ENCODE data around the gene CCDC18.
A peak's percentile ranks its signal among the peaks of the same experiment; 100 is the strongest.
"Not testable (repeated sequence)": the region's sequence is repeated elsewhere in the genome, so short reads cannot be mapped to it uniquely, and the experiment has no call there.

Gene CCDC18

DNA sequence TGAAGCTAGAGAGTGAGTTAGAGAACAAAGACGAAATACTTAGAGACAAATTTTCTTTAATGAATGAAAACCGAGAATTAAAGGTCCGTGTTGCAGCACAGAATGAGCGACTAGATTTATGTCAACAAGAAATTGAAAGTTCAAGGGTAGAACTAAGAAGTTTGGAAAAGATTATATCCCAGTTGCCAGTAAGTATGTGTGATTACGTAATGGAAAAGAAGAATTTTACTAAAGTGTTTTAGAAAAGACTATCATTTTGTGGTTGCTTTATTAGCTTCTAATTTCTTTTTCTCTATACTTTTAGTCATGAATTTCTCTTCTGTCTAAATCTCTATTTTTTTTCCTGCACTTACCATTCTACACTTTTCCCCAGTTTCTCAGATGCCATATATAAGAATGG lies 26.7 kb downstream of the CCDC18 start:
- Histone ChIP-seq H3K36me3 (ENCODE audit: control insufficient read depth, low read length) (peaks cover 79% of the 10 kb centered on the region), H3K4me2 (ENCODE audit: low read length) (no peak overlapping the region), H3F3A (ENCODE audit: control insufficient read depth, insufficient read depth) (no peaks in the 10 kb centered on the region), H3K27me3 (ENCODE audit: control insufficient read depth, low read length) (no peaks in the 10 kb centered on the region), H3K4me3 (ENCODE audit: low read length) (no peak overlapping the region), H3K27ac (ENCODE audit: low read depth, low read length) (no peak overlapping the region), H3K4me1 (ENCODE audit: control insufficient read depth, low read length) (no peaks in the 10 kb centered on the region), H3K79me2 (ENCODE audit: control insufficient read depth, low read length) (no peaks in the 10 kb centered on the region), H3K9me2 (replicated peaks; ENCODE audit: control insufficient read depth, low read length) (no peaks in the 10 kb centered on the region), H3K9me3 (ENCODE audit: control insufficient read depth, insufficient read depth, low read length) (no peaks in the 10 kb centered on the region), H4K20me1 (ENCODE audit: control insufficient read depth, insufficient read depth, low read depth, low read length) (no peaks in the 10 kb centered on the region)
- TF ChIP-seq EZH2phosphoT487 (IDR thresholded peaks at IDR 0.05; ENCODE audit: borderline replicate concordance, low read length) = no peak
- TF ChIP-seq, protein P1, sequence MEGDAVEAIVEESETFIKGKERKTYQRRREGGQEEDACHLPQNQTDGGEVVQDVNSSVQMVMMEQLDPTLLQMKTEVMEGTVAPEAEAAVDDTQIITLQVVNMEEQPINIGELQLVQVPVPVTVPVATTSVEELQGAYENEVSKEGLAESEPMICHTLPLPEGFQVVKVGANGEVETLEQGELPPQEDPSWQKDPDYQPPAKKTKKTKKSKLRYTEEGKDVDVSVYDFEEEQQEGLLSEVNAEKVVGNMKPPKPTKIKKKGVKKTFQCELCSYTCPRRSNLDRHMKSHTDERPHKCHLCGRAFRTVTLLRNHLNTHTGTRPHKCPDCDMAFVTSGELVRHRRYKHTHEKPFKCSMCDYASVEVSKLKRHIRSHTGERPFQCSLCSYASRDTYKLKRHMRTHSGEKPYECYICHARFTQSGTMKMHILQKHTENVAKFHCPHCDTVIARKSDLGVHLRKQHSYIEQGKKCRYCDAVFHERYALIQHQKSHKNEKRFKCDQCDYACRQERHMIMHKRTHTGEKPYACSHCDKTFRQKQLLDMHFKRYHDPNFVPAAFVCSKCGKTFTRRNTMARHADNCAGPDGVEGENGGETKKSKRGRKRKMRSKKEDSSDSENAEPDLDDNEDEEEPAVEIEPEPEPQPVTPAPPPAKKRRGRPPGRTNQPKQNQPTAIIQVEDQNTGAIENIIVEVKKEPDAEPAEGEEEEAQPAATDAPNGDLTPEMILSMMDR (IDR thresholded peaks at IDR 0.05; ENCODE audit: low read depth, low read length, poor library complexity, severe bottlenecking) = no peak

GRCh38 chr1:93215322-93215721 lies 34.8 kb downstream of the CCDC18 start:
- Histone ChIP-seq H3K36me3 (ENCODE audit: control insufficient read depth, low read length) (peaks cover 76% of the 10 kb centered on the region), H3K9me3 (ENCODE audit: control insufficient read depth, insufficient read depth, low read length) (no peaks in the 10 kb centered on the region), H3F3A (ENCODE audit: control insufficient read depth, insufficient read depth) (no peaks in the 10 kb centered on the region; the same call in 1 of the 2 replicates), H3K4me2 (ENCODE audit: low read length) (no peak overlapping the region), H4K20me1 (ENCODE audit: control insufficient read depth, insufficient read depth, low read depth, low read length) (no peaks in the 10 kb centered on the region), H3K4me3 (ENCODE audit: low read length) (no peak overlapping the region), H3K4me1 (ENCODE audit: control insufficient read depth, low read length) (peaks cover 17% of the 10 kb centered on the region), H3K79me2 (ENCODE audit: control insufficient read depth, low read length) (no peaks in the 10 kb centered on the region), H3K27ac (ENCODE audit: low read depth, low read length) (no peak overlapping the region), H3K27me3 (ENCODE audit: control insufficient read depth, low read length) (no peaks in the 10 kb centered on the region), H3K9me2 (replicated peaks; ENCODE audit: control insufficient read depth, low read length) (no peaks in the 10 kb centered on the region)
- no peak for TF ChIP-seq EZH2phosphoT487 (IDR thresholded peaks at IDR 0.05; ENCODE audit: borderline replicate concordance, low read length)
- TF ChIP-seq, protein P1 (IDR thresholded peaks at IDR 0.05; ENCODE audit: low read depth, low read length, poor library complexity, severe bottlenecking) = no peak

DNA sequence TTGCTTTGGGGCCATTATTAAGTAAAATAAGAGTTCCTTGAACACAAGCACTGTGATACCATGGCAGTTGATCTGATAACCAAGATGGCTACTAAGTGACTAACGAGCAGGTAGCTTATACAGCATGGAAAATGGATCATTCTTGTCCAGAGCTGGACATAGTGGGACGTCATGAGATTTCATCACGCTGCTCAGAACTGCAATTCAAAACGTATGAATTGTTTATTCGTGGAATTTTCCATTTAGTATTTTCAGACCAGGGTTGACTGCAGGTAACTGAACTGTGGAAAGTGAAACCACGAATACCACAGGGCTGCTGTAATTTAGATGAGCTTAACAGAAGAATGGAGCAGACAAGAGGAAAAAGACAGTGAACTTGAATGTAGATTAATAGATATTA lies 38.9 kb downstream of the CCDC18 start:
- Histone ChIP-seq H3K36me3 (ENCODE audit: control insufficient read depth, low read length) (peaks cover 85% of the 10 kb centered on the region), H3K4me2 (ENCODE audit: low read length) (peak overlapping the region; percentile 7), H3K79me2 (ENCODE audit: control insufficient read depth, low read length) (no peaks in the 10 kb centered on the region)

DNA sequence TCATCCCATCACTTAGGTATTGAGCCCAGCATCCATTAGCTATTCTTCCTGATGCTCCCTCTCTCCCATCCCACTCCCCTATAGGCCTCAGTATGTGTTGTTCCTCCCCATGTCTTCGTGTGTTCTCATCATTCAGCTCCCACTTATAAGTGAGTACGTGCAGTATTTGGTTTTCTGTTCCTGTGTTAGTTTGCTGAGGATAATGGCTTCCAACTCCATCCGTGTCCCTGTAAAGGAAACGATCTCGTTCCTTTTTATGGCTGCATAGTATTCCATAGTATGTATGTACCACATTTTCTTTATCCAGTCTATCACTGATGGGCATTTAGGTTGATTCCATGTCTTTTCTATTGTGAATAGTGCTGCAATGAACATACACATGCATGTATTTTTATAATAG lies 40.2 kb downstream of the CCDC18 start:
- H3K9me3 ChIP-seq (ENCODE audit: control insufficient read depth, insufficient read depth, low read length); H3K27ac ChIP-seq (ENCODE audit: low read depth, low read length); H3F3A ChIP-seq (ENCODE audit: control insufficient read depth, insufficient read depth); H3K9me2 ChIP-seq (replicated peaks; ENCODE audit: control insufficient read depth, low read length); H3K4me3 ChIP-seq (ENCODE audit: low read length); H3K79me2 ChIP-seq (ENCODE audit: control insufficient read depth, low read length); H3K4me2 ChIP-seq (ENCODE audit: low read length); H4K20me1 ChIP-seq (ENCODE audit: control insufficient read depth, insufficient read depth, low read depth, low read length); H3K27me3 ChIP-seq (ENCODE audit: control insufficient read depth, low read length): not testable (repeated sequence)
- peaks cover 90% of the 10 kb centered on the region for H3K36me3 ChIP-seq (ENCODE audit: control insufficient read depth, low read length)
- H3K4me1 ChIP-seq (ENCODE audit: control insufficient read depth, low read length) = peaks cover 36% of the 10 kb centered on the region

More for the DNA sequence above, 38.9 kb downstream of the CCDC18 start:
- Histone ChIP-seq H4K20me1 (ENCODE audit: control insufficient read depth, insufficient read depth, low read depth, low read length) (no peaks in the 10 kb centered on the region), H3K27me3 (ENCODE audit: control insufficient read depth, low read length) (no peaks in the 10 kb centered on the region), H3F3A (ENCODE audit: control insufficient read depth, insufficient read depth) (no peaks in the 10 kb centered on the region; the same call in 1 of the 2 replicates), H3K4me3 (ENCODE audit: low read length) (no peak overlapping the region), H3K27ac (ENCODE audit: low read depth, low read length) (0 out of 2 replicates have a peak overlapping the region, but pooled peaks have one; percentile 2), H3K9me2 (replicated peaks; ENCODE audit: control insufficient read depth, low read length) (no peaks in the 10 kb centered on the region), H3K9me3 (ENCODE audit: control insufficient read depth, insufficient read depth, low read length) (no peaks in the 10 kb centered on the region), H3K4me1 (ENCODE audit: control insufficient read depth, low read length) (peaks cover 25% of the 10 kb centered on the region)
- TF ChIP-seq, protein P1 (IDR thresholded peaks at IDR 0.05; ENCODE audit: low read depth, low read length, poor library complexity, severe bottlenecking) = no peak
- TF ChIP-seq EZH2phosphoT487 (IDR thresholded peaks at IDR 0.05; ENCODE audit: borderline replicate concordance, low read length) = no peak
